Measurements from ENCODE around the gene DNAJB14.
A peak's percentile ranks its signal among the peaks of the same experiment; 100 is the strongest.

The DNAJB14 gene

GRCh38 chr4:99943904-99944437, 2.4 kb downstream of the DNAJB14 start:
- no peak for DNase-seq

- no peak for DNase-seq
These were observed 8.1 kb downstream of the DNAJB14 start for GRCh38 chr4:99938243-99938753.

GRCh38 chr4:99934891-99935290, 11.5 kb downstream of the DNAJB14 start:
- no peak for DNase-seq

- DNase-seq, result no peak
These were observed 18.9 kb downstream of the DNAJB14 start for GRCh38 chr4:99927566-99927965.

- DNase-seq, result peak; percentile 8
These were observed 25.2 kb downstream of the DNAJB14 start for GRCh38 chr4:99921174-99921573.

GRCh38 chr4:99918656-99919055, 27.8 kb downstream of the DNAJB14 start:
- no peak for DNase-seq

- no peak for DNase-seq
These were observed 28.8 kb downstream of the DNAJB14 start for GRCh38 chr4:99917575-99917974.

- DNase-seq, result no peak
These were observed 31.0 kb downstream of the DNAJB14 start for GRCh38 chr4:99915449-99915848.

GRCh38 chr4:99894998-99895397, 51.4 kb downstream of the DNAJB14 start:
- DNase-seq, result no peak

GRCh38 chr4:99894161-99894997, 52.0 kb downstream of the DNAJB14 start, which contains the start of gene LAMTOR3:
Gene LAMTOR3 (minus strand): TSS chr4:99894427. CDS start chr4:99893963, 464 bp downstream.
- peak; percentile 92 for DNase-seq

- DNase-seq, result no peak
These were observed 52.6 kb downstream of the DNAJB14 start for GRCh38 chr4:99893839-99894160.

- no peak for DNase-seq
These were observed 53.4 kb downstream of the DNAJB14 start for GRCh38 chr4:99893029-99893428.

GRCh38 chr4:99891351-99891750, 55.1 kb downstream of the DNAJB14 start:
- no peak for DNase-seq

- DNase-seq, result peak; percentile 6
These were observed 58.6 kb downstream of the DNAJB14 start for GRCh38 chr4:99887837-99888236.

- peak; percentile 80 for DNase-seq
These were observed 60.3 kb downstream of the DNAJB14 start for GRCh38 chr4:99886146-99886545.

- no peak for DNase-seq
These were observed 60.7 kb downstream of the DNAJB14 start for GRCh38 chr4:99885687-99886086.

GRCh38 chr4:99885063-99885664, 61.3 kb downstream of the DNAJB14 start:
- DNase-seq, result peak; percentile 55

GRCh38 chr4:99879458-99879857, 67.0 kb downstream of the DNAJB14 start:
- no peak for DNase-seq

GRCh38 chr4:99878604-99879003, 67.8 kb downstream of the DNAJB14 start:
- DNase-seq, result no peak

GRCh38 chr4:99876946-99877345, 69.5 kb downstream of the DNAJB14 start:
- no peak for DNase-seq

- DNase-seq, result no peak
These were observed 71.3 kb downstream of the DNAJB14 start for GRCh38 chr4:99875071-99875470.

GRCh38 chr4:99872570-99872969, 73.8 kb downstream of the DNAJB14 start:
- DNase-seq, result no peak

- DNase-seq, result no peak
These were observed 78.3 kb downstream of the DNAJB14 start for GRCh38 chr4:99868126-99868596.

- DNase-seq, result no peak
These were observed 82.6 kb downstream of the DNAJB14 start for GRCh38 chr4:99863804-99864203.

Measured in NCI-H82 (cell line).